DND-41 (cell line): ENCODE results near the gene SPDEF.

Source experiments
- EZH2 ChIP-seq: IDR thresholded peaks from 3 replicates; pipeline ENCODE4 v1.6.1; 2012; ENCODE audit warnings: borderline replicate concordance, low read depth, mild to moderate bottlenecking, moderate library complexity, low read length, inconsistent platforms; ENCODE audit not compliant: severe bottlenecking
- TF ChIP-seq, protein P1 (sequence below): IDR thresholded peaks from 2 replicates; pipeline ENCODE4 v1.5.1; 2012; ENCODE audit warnings: borderline replicate concordance, low read length, moderate library complexity, mild to moderate bottlenecking; ENCODE audit not compliant: poor library complexity, severe bottlenecking; ENCODE audit errors: extremely low read depth

DNA sequence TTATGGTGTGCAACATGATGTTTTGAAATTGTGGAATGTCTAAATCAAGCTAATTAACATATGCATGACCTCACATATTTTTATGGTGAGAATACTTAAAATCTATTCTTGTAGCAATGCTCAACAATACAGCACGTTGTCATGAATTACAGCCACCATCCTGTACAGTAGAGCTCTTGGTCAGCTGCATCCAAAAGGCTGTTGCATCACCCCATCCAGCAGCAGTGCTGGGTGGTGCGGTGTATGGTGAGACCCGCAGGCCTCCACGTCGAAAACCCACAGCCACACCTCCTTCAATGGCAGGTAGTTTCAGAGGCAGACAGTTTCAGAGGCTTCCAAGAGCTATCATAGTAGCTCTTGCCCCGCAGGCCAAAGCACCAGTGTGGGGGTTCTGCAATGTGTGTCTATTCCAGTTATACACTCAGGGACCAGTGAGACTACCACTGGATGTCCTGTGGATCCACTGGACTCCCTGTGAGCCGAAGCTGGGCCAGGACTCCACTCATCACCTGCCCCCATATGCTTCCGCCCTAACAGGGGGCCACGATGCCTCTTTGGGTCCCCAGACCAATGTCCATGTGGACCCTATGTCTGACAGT lies 66.8 kb downstream of the SPDEF start:
- TF ChIP-seq, protein P1, sequence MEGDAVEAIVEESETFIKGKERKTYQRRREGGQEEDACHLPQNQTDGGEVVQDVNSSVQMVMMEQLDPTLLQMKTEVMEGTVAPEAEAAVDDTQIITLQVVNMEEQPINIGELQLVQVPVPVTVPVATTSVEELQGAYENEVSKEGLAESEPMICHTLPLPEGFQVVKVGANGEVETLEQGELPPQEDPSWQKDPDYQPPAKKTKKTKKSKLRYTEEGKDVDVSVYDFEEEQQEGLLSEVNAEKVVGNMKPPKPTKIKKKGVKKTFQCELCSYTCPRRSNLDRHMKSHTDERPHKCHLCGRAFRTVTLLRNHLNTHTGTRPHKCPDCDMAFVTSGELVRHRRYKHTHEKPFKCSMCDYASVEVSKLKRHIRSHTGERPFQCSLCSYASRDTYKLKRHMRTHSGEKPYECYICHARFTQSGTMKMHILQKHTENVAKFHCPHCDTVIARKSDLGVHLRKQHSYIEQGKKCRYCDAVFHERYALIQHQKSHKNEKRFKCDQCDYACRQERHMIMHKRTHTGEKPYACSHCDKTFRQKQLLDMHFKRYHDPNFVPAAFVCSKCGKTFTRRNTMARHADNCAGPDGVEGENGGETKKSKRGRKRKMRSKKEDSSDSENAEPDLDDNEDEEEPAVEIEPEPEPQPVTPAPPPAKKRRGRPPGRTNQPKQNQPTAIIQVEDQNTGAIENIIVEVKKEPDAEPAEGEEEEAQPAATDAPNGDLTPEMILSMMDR = no peak
- no peak for TF ChIP-seq EZH2
